ENCODE results near the gene ZG16B. TPM values are rescaled to one million over a fixed set of nuclear protein-coding genes. Genes with fewer than 3 reads are reported as not detected.

Gene ZG16B
- total RNA-seq, 1 experiment from 2014 or later, result 0.34 TPM

DNA sequence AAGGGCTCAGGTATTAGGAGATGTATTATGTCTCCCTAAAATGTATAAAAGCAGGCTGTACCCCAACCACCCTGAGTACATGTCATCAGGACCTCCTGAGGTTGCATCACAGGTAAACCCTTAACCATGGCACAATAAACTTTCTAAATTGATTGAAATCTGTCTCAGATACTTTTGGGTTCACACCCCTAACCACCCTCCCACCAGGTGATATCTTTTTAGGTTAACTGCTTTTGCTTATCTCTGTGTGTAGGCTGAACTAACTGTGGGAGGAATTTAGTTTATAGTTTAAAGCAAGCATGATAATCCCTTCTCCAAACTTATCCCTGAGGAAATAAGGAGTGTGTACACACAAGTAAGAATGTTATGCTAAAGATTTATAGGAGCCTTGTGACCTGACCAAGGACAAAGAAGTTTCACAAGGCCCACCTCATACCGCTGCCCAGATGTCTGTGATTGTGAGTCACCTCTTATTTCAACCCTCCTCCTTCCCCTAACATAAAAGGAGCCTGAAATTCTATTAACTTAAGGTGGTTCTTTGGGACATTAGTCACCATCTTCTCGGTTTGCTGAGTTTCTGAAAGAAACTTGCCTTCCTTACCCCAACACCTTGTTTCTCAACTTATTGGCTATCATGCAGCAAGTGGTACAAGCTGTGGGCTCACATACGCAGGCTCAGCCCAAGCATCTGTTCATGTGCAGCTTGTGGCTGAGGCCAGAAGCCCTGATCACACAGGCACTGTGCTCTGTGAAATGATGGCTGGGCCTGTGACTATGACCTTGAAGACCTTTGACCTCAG, 16.6 kb downstream of the ZG16B start:
- Histone ChIP-seq H3K36me3 (ENCODE audit: control insufficient read depth, insufficient read depth, low read length) (no peaks in the 10 kb centered on the region; the same call in 1 of the 2 replicates), H3K4me1 (peaks cover 39% of the 10 kb centered on the region), H3K4me3 (ENCODE audit: low read depth, low read length) (no peak overlapping the region), H3K27me3 (replicated peaks; ENCODE audit: control insufficient read depth, insufficient read depth, low read length) (no peaks in the 10 kb centered on the region), H3K9me3 (no peaks in the 10 kb centered on the region)
- BruUV-seq (replicated peaks), result no TSS peak
- ChIA-PET CTCF (no interaction called here), POLR2A (no interaction called here)
- no peaks in the 10 kb centered on the region for H3K27me3 Mint-ChIP-seq (ENCODE audit: insufficient read depth, unreplicated experiment)
- peaks cover 32% of the 10 kb centered on the region for H3K36me3 Mint-ChIP-seq (ENCODE audit: insufficient read depth, unreplicated experiment)
- peaks cover 25% of the 10 kb centered on the region for H3K4me1 Mint-ChIP-seq (ENCODE audit: low read depth, unreplicated experiment)
- H3K9me3 Mint-ChIP-seq (ENCODE audit: unreplicated experiment), result no peaks in the 10 kb centered on the region
- peak overlapping the region; percentile 37 for H3K4me3 Mint-ChIP-seq (ENCODE audit: unreplicated experiment)
- TF ChIP-seq, protein P1, sequence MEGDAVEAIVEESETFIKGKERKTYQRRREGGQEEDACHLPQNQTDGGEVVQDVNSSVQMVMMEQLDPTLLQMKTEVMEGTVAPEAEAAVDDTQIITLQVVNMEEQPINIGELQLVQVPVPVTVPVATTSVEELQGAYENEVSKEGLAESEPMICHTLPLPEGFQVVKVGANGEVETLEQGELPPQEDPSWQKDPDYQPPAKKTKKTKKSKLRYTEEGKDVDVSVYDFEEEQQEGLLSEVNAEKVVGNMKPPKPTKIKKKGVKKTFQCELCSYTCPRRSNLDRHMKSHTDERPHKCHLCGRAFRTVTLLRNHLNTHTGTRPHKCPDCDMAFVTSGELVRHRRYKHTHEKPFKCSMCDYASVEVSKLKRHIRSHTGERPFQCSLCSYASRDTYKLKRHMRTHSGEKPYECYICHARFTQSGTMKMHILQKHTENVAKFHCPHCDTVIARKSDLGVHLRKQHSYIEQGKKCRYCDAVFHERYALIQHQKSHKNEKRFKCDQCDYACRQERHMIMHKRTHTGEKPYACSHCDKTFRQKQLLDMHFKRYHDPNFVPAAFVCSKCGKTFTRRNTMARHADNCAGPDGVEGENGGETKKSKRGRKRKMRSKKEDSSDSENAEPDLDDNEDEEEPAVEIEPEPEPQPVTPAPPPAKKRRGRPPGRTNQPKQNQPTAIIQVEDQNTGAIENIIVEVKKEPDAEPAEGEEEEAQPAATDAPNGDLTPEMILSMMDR (IDR thresholded peaks at IDR 0.05; ENCODE audit: insufficient read depth in 1 of 2, low read depth in 1 of 2, low read length in 1 of 2, severe bottlenecking in 1 of 2, unreplicated experiment in 1 of 2), result no peak
- peak; percentile 84 to 87 for DNase-seq
- intact Hi-C loops (cut with micrococcal nuclease; ENCODE audit: unreplicated experiment), result loop anchor here (1.0 to 5.0 kb wide), 4 partner anchors 10 to 54 kb away; partner anchors contain the start of gene PRSS22
- H3K27ac Mint-ChIP-seq (ENCODE audit: unreplicated experiment), result peak overlapping the region; percentile 75

DNA sequence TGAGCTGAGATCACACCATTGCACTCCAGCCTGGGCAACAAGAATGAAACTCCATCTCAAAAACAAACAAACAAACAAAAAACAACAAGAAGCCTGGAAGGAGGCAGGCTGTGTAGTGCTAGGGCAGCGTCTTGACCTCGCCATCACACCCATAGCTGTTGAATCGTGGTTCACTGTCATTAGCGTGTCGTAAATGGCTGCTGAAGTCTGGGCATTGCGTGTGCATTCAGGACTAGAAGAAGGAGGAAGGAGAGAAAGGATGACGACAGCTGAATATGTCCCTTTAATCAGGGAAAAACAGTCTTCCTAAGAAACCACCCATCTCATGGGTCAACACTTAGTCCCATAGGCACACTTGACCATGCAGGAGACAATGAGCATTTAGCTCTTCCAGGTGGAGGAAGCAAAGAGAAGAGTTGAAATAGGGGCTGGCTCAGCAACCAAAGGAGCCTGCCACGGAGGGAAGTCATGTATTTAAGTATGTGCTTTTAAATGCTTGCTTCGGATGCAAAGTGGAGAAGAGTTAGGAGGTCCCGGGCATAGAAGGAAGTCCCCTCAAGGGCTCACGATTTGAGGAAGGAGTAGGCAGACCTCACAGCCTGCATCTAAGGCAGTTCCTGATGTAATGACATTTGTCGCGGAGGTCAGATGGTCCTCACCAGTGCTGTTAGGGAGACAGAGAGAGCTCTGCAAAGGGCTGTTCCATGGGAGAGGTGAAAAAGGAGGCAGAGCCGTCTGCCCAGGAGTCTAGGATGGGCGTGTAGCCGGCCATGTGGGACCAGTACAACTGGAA, 19.0 kb downstream of the ZG16B start:
- ChIA-PET POLR2A (no interaction called here), CTCF (no interaction called here)
- DNase-seq, result peak in 1 of 2 experiments; percentile 26
- H3K27me3 ChIP-seq (replicated peaks; ENCODE audit: control insufficient read depth, insufficient read depth, low read length), result no peaks in the 10 kb centered on the region
- Mint-ChIP-seq H3K27me3 (ENCODE audit: insufficient read depth, unreplicated experiment) (no peaks in the 10 kb centered on the region), H3K36me3 (ENCODE audit: insufficient read depth, unreplicated experiment) (peaks cover 56% of the 10 kb centered on the region), H3K4me3 (ENCODE audit: unreplicated experiment) (no peak overlapping the region), H3K4me1 (ENCODE audit: low read depth, unreplicated experiment) (peaks cover 25% of the 10 kb centered on the region), H3K9me3 (ENCODE audit: unreplicated experiment) (peaks cover 3% of the 10 kb centered on the region), H3K27ac (ENCODE audit: unreplicated experiment) (peak overlapping the region; percentile 53)
- peaks cover 39% of the 10 kb centered on the region for H3K4me1 ChIP-seq
- BruUV-seq (replicated peaks), result no TSS peak
- H3K9me3 ChIP-seq, result no peaks in the 10 kb centered on the region
- no peak overlapping the region for H3K4me3 ChIP-seq (ENCODE audit: low read depth, low read length)
- TF ChIP-seq, protein P1 (IDR thresholded peaks at IDR 0.05; ENCODE audit: insufficient read depth in 1 of 2, low read depth in 1 of 2, low read length in 1 of 2, severe bottlenecking in 1 of 2, unreplicated experiment in 1 of 2), result no peak
- peaks cover 6% of the 10 kb centered on the region for H3K36me3 ChIP-seq (ENCODE audit: control insufficient read depth, insufficient read depth, low read length)
- intact Hi-C loops (cut with micrococcal nuclease; ENCODE audit: unreplicated experiment), result loop anchor here (5.0 kb wide), 1 partner anchor 57 kb away; no protein-coding TSS in a partner anchor

DNA sequence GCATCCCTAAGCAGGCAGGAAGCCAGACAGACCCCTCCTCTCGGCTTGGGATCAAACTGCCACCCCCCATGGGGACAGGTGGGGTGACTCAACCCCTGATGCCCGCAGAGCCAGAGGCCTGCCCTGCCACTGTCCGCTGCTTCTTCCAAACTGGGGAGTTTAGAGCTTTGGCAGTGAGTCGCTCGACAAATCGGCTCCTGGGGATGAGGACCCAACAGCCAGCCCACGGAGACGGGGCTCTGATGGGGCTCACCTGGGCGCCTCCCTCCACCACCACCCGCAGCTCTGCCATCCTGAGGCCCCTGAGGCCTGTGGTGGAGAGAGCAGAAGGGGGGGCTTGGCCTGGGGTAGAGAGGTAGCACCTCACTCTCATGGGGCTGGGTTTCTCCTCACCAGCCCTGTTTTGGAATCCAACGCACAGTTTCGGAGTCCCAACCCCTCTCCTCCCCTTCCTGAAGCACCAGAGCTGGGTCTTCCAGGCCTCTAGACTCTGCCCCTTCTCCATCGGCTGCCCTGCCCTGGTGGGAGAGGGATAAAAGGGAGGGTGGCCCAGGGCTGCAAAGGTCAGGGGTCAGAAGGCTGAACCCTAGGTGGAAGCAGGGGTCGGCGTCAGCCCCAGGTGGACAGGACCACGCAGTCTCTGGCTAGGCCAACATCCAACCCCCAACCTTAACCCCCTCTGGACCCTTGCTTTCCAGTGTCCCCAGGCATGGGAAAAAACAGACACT, 22.1 kb downstream of the ZG16B start:
- H3K27ac Mint-ChIP-seq (ENCODE audit: unreplicated experiment), result no peak overlapping the region
- Histone ChIP-seq H3K36me3 (ENCODE audit: control insufficient read depth, insufficient read depth, low read length) (peaks cover 18% of the 10 kb centered on the region), H3K27me3 (replicated peaks; ENCODE audit: control insufficient read depth, insufficient read depth, low read length) (no peaks in the 10 kb centered on the region), H3K4me3 (ENCODE audit: low read depth, low read length) (no peak overlapping the region), H3K9me3 (0 out of 2 replicates have a peak, but pooled peaks cover 5% of the 10 kb centered on the region), H3K4me1 (peaks cover 29% of the 10 kb centered on the region)
- no TSS peak for BruUV-seq (replicated peaks)
- H3K4me1 Mint-ChIP-seq (ENCODE audit: low read depth, unreplicated experiment), result peaks cover 25% of the 10 kb centered on the region
- H3K36me3 Mint-ChIP-seq (ENCODE audit: insufficient read depth, unreplicated experiment), result peaks cover 81% of the 10 kb centered on the region
- no peaks in the 10 kb centered on the region for H3K27me3 Mint-ChIP-seq (ENCODE audit: insufficient read depth, unreplicated experiment)
- TF ChIP-seq, protein P1 (IDR thresholded peaks at IDR 0.05; ENCODE audit: insufficient read depth in 1 of 2, low read depth in 1 of 2, low read length in 1 of 2, severe bottlenecking in 1 of 2, unreplicated experiment in 1 of 2), result no peak
- POLR2A ChIA-PET, result no interaction called here
- H3K4me3 Mint-ChIP-seq (ENCODE audit: unreplicated experiment), result no peak overlapping the region
- intact Hi-C loops (cut with micrococcal nuclease; ENCODE audit: unreplicated experiment), result no loop called here
- peak in 1 of 2 experiments; percentile 23 for DNase-seq
- peaks cover 12% of the 10 kb centered on the region for H3K9me3 Mint-ChIP-seq (ENCODE audit: unreplicated experiment)
- CTCF ChIA-PET, result interaction anchor here (0.6 kb wide), 1 partner anchor 653 kb away, joined by 3 read pairs; no protein-coding TSS in a partner anchor
